Neural progenitor cell (in vitro differentiated cells): ENCODE results near the gene ZNF225. TPM values are rescaled to one million over a fixed set of nuclear protein-coding genes. Genes with fewer than 3 reads are reported as not detected.
"Not testable (repeated sequence)": the region's sequence is repeated elsewhere in the genome, so short reads cannot be mapped to it uniquely, and the experiment has no call there.

Source experiments
- DNase-seq: peaks from one replicate; pipeline ENCODE4 v3.0.0-alpha.2; 2016; ENCODE audit warnings: low spot score
- H2AFZ ChIP-seq: fragments of 200-600 bp; sonication (generic); replicated peaks from 2 replicates; pipeline ENCODE4 v1.6.1; 2016; ENCODE audit warnings: antibody characterized with exemption
- H3F3A ChIP-seq: fragments of 200-600 bp; sonication (generic); 2 replicates; pipeline ENCODE4 v1.6.1; 2016; ENCODE audit warnings: antibody characterized with exemption, low read depth
- H3K27ac ChIP-seq: fragments of 200-600 bp; sonication (generic); 2 replicates; pipeline ENCODE4 v1.5.1; 2016; ENCODE audit warnings: mild to moderate bottlenecking
- H3K27me3 ChIP-seq: fragments of 200-600 bp; sonication (generic); 2 replicates; pipeline ENCODE4 v1.6.1; 2016; ENCODE audit warnings: mild to moderate bottlenecking, moderate library complexity
- H3K36me3 ChIP-seq: fragments of 200-600 bp; sonication (generic); 2 replicates; pipeline ENCODE4 v1.5.1; 2016
- H3K4me1 ChIP-seq: fragments of 200-600 bp; sonication (generic); 2 replicates; pipeline ENCODE4 v1.6.1; 2016; ENCODE audit warnings: mixed run types
- H3K4me2 ChIP-seq: fragments of 200-600 bp; sonication (generic); 2 replicates; pipeline ENCODE4 v1.6.1; 2016
- H3K4me3 ChIP-seq: fragments of 200-600 bp; sonication (generic); 2 replicates; pipeline ENCODE4 v1.5.1; 2016
- H3K79me2 ChIP-seq: fragments of 200-600 bp; sonication (generic); 2 replicates; pipeline ENCODE4 v1.6.1; 2016; ENCODE audit warnings: low read depth
- H3K9ac ChIP-seq: fragments of 200-600 bp; sonication (generic); 2 replicates; pipeline ENCODE4 v1.6.1; 2016
- H3K9me3 ChIP-seq: fragments of 200-600 bp; sonication (generic); 2 replicates; pipeline ENCODE4 v1.5.1; 2016; ENCODE audit warnings: low read depth
- H4K20me1 ChIP-seq: fragments of 200-600 bp; sonication (generic); 2 replicates; pipeline ENCODE4 v1.6.1; 2016; ENCODE audit warnings: low read depth
- H3K27ac Mint-ChIP-seq: 3 replicates; pipeline ENCODE4 v1.8.0; 2021; ENCODE audit warnings: mixed read lengths
- H3K27me3 Mint-ChIP-seq: 2 replicates; pipeline ENCODE4 v1.8.0; 2022; ENCODE audit warnings: low read depth, mild to moderate bottlenecking, inconsistent platforms, moderate library complexity, mixed read lengths; ENCODE audit not compliant: insufficient read depth
- H3K36me3 Mint-ChIP-seq: 3 replicates; pipeline ENCODE4 v1.8.0; 2021; ENCODE audit warnings: mixed read lengths
- H3K4me1 Mint-ChIP-seq: 3 replicates; pipeline ENCODE4 v1.8.0; 2021; ENCODE audit warnings: mixed read lengths
- H3K4me3 Mint-ChIP-seq: 3 replicates; pipeline ENCODE4 v1.8.0; 2021; ENCODE audit warnings: mild to moderate bottlenecking, moderate library complexity, mixed read lengths
- H3K9me3 Mint-ChIP-seq: 3 replicates; pipeline ENCODE4 v1.8.0; 2020; ENCODE audit warnings: mixed read lengths
- EZH2 ChIP-seq: fragments of 200-600 bp; sonication (generic); IDR thresholded peaks from 2 replicates; pipeline ENCODE4 v1.6.1; 2017; ENCODE audit warnings: antibody characterized with exemption, mild to moderate bottlenecking, moderate library complexity
- EZH2phosphoT487 ChIP-seq: fragments of 200-600 bp; sonication (generic); IDR thresholded peaks from 2 replicates; pipeline ENCODE4 v1.6.1; 2017; ENCODE audit warnings: antibody characterized with exemption
- total RNA-seq: library from RNA; depleted of rRNA; stranded (reverse); fragments of >200 nt; gene quantifications from 2 replicates; pipeline ENCODE4 v1.2.3, GENCODE V29; 2015; ENCODE audit warnings: low replicate concordance
- TF ChIP-seq, protein P1 (sequence below): fragments of 200-600 bp; sonication (generic); IDR thresholded peaks from 2 replicates; pipeline ENCODE4 v1.5.1; 2017; ENCODE audit warnings: antibody characterized with exemption, mild to moderate bottlenecking

The ZNF225 gene
- total RNA-seq, 1 donor from 2014 or later, result 11.2 TPM

DNA sequence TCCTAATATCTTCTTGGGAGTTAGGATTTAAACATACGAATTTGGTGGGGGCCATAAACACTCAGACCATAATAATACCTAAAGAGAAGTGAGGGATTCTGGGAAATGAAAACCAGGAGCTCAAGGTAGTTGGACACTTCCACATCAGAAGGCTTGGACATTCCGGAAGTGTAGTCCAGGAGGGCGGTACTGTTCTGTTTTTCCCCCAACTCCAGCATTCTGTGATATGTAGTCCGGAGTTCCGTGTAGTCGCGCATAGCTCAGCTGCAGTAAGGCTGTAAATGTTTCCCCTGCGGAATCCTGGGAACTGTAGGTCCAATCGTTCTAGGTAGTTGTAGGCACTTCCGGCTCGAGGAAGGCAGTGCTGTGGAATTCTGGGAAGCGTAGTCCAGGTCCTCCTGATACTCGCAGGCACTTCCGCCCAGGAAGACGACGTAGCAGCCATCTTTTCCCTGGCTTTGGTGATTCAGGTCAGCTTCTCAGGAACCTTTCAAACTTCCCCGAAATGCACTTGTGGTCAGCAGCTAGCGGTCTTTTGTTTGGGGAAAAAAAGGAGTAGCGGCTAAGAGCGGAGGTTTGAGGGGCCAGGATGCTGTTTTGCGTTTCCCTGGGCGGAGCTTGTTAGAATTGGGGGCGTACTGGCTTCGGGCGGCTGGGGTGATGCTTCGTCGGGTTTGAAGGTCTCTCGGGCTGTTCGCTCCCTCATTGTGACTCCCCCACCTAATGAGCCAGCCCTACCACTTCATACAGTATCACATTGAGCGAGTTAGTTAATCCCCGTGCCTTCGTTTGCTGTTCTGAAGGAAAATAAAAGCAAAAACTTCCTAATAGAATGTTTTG, 51.7 kb downstream of the ZNF225 start, which contains the start of gene ZNF226:
ZNF226 (plus strand) TSS at position 428 of the 840 bp plus-strand sequence. CDS start 4,981 bp downstream, outside the sequence.
- peak within 1 kb of the TSS; percentile 85 for H3K9ac ChIP-seq
- peak; percentile 96 for DNase-seq
- peaks cover 47% of the 10 kb centered on the region for H3K79me2 ChIP-seq
- H3K4me3 ChIP-seq, result peak within 1 kb of the TSS; percentile 80
- H3F3A ChIP-seq, result no peaks in the 10 kb centered on the region
- H3K4me1 ChIP-seq, result peaks cover 9% of the 10 kb centered on the region
- peak within 1 kb of the TSS; percentile 91 for H2AFZ ChIP-seq
- peak within 1 kb of the TSS; percentile 85 for H3K27ac ChIP-seq
- no peaks in the 10 kb centered on the region for H3K27me3 Mint-ChIP-seq
- peaks cover 33% of the 10 kb centered on the region for H3K36me3 Mint-ChIP-seq
- H4K20me1 ChIP-seq, result no peaks in the 10 kb centered on the region
- TF ChIP-seq, protein P1, sequence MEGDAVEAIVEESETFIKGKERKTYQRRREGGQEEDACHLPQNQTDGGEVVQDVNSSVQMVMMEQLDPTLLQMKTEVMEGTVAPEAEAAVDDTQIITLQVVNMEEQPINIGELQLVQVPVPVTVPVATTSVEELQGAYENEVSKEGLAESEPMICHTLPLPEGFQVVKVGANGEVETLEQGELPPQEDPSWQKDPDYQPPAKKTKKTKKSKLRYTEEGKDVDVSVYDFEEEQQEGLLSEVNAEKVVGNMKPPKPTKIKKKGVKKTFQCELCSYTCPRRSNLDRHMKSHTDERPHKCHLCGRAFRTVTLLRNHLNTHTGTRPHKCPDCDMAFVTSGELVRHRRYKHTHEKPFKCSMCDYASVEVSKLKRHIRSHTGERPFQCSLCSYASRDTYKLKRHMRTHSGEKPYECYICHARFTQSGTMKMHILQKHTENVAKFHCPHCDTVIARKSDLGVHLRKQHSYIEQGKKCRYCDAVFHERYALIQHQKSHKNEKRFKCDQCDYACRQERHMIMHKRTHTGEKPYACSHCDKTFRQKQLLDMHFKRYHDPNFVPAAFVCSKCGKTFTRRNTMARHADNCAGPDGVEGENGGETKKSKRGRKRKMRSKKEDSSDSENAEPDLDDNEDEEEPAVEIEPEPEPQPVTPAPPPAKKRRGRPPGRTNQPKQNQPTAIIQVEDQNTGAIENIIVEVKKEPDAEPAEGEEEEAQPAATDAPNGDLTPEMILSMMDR, result no peak
- TF ChIP-seq EZH2phosphoT487 (no peak), EZH2 (no peak)
- peak within 1 kb of the TSS; percentile 99 for H3K4me3 Mint-ChIP-seq
- H3K4me1 Mint-ChIP-seq, result peaks cover 24% of the 10 kb centered on the region
- H3K27me3 ChIP-seq, result no peaks in the 10 kb centered on the region
- peak within 1 kb of the TSS; percentile 98 for H3K27ac Mint-ChIP-seq
- peaks cover 15% of the 10 kb centered on the region for H3K36me3 ChIP-seq
- peaks cover 23% of the 10 kb centered on the region for H3K9me3 Mint-ChIP-seq
- peak within 1 kb of the TSS; percentile 96 for H3K4me2 ChIP-seq
- H3K9me3 ChIP-seq, result no peaks in the 10 kb centered on the region

DNA sequence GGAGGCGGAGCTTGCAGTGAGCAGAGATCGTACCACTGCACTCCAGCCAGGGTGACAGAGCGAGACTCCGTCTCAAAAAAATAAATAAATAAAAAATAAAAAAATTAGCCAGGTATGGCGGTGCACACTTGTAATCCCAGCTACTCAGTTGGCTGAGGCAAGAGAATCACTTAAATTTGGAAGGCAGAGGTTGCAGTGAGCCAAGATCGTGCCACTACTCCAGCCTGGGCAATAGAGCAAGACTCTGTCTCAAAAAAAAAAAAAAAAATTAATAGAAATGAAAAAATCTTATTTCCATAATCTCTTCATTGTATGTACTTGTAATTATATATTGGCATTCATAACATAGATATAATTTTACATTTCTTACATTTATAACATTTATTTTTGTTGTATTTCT, 57.5 kb downstream of the ZNF225 start:
- H3K9me3 ChIP-seq, result peaks cover 10% of the 10 kb centered on the region

DNA sequence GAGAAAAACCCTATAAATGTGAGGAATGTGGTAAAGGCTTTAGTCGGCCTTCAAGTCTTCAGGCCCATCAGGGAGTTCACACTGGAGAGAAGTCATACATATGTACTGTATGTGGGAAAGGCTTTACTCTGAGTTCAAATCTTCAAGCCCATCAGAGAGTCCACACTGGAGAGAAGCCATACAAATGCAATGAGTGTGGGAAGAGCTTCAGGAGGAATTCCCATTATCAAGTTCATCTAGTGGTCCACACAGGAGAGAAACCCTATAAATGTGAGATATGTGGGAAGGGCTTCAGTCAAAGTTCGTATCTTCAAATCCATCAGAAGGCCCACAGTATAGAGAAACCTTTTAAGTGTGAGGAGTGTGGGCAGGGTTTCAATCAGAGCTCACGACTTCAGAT, 63.4 kb downstream of the ZNF225 start:
- H3K4me1 ChIP-seq, result no peaks in the 10 kb centered on the region
- H3K9me3 ChIP-seq, result peaks cover 28% of the 10 kb centered on the region
- H3K9ac ChIP-seq, result no peak overlapping the region
- Mint-ChIP-seq H3K36me3 (peaks cover 68% of the 10 kb centered on the region), H3K27ac (no peak overlapping the region), H3K4me1 (no peaks in the 10 kb centered on the region), H3K9me3 (peaks cover 45% of the 10 kb centered on the region), H3K4me3 (no peak overlapping the region), H3K27me3 (no peaks in the 10 kb centered on the region)
- H3K36me3 ChIP-seq, result peaks cover 55% of the 10 kb centered on the region
- TF ChIP-seq, protein P1, result no peak
- TF ChIP-seq EZH2 (no peak), EZH2phosphoT487 (no peak)
- DNase-seq, result no peak
- H3K79me2 ChIP-seq, result no peaks in the 10 kb centered on the region
- no peak overlapping the region for H3K4me2 ChIP-seq
- no peak overlapping the region for H2AFZ ChIP-seq
- no peak overlapping the region for H3K4me3 ChIP-seq
- no peaks in the 10 kb centered on the region for H4K20me1 ChIP-seq
- H3K27ac ChIP-seq, result no peak overlapping the region
- peaks cover 5% of the 10 kb centered on the region for H3F3A ChIP-seq
- no peaks in the 10 kb centered on the region for H3K27me3 ChIP-seq

More for the DNA sequence above, 57.5 kb downstream of the ZNF225 start:
- DNase-seq, H3K27ac ChIP-seq, H2AFZ ChIP-seq, H3K27me3 Mint-ChIP-seq, H3K4me2 ChIP-seq, H3K4me3 ChIP-seq, H3K4me3 Mint-ChIP-seq, H4K20me1 ChIP-seq, H3K4me1 ChIP-seq, H3K27ac Mint-ChIP-seq, H3K27me3 ChIP-seq, H3F3A ChIP-seq, H3K9ac ChIP-seq: not testable (repeated sequence)
- Mint-ChIP-seq H3K4me1 (peaks cover 14% of the 10 kb centered on the region), H3K36me3 (peaks cover 78% of the 10 kb centered on the region), H3K9me3 (peaks cover 24% of the 10 kb centered on the region)
- Histone ChIP-seq H3K36me3 (peaks cover 67% of the 10 kb centered on the region), H3K79me2 (peaks cover 45% of the 10 kb centered on the region)

DNA sequence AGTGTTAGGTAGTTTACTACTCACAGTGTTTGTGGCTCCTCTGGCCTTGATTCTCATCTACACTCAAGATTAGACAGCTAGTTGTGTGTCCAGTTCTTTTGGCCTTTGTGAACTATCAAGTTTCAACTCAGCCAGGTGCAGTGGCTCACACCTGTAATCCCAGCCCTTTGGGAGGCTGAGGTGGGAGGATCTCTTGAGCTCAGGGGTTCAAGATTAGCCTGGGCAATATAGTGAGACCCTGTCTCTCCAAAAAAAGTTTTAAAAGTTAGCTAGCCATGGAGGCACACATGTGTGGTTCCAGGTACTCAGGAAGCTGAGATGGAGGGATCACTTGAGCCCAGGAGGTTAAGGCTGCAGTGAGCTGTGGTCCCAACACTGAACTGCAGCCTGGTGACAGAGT, 67.8 kb downstream of the ZNF225 start:
- DNase-seq, result no peak
- H3K27ac ChIP-seq, result no peak overlapping the region
- peaks cover 26% of the 10 kb centered on the region for H3K36me3 Mint-ChIP-seq
- H3K4me3 Mint-ChIP-seq, result no peak overlapping the region
- H3K4me3 ChIP-seq, result no peak overlapping the region
- TF ChIP-seq, protein P1, result no peak
- TF ChIP-seq EZH2 (no peak), EZH2phosphoT487 (no peak)
- H4K20me1 ChIP-seq, result no peaks in the 10 kb centered on the region
- peaks cover under 1% of the 10 kb centered on the region for H3F3A ChIP-seq
- peaks cover 38% of the 10 kb centered on the region for H3K9me3 Mint-ChIP-seq
- H3K27ac Mint-ChIP-seq, result no peak overlapping the region
- H3K9ac ChIP-seq, result no peak overlapping the region
- H3K4me2 ChIP-seq, result no peak overlapping the region
- peaks cover 13% of the 10 kb centered on the region for H3K36me3 ChIP-seq
- H3K27me3 ChIP-seq, result no peaks in the 10 kb centered on the region
- no peaks in the 10 kb centered on the region for H3K27me3 Mint-ChIP-seq
- no peaks in the 10 kb centered on the region for H3K4me1 ChIP-seq
- no peaks in the 10 kb centered on the region for H3K79me2 ChIP-seq
- peaks cover 19% of the 10 kb centered on the region for H3K9me3 ChIP-seq
- no peak overlapping the region for H2AFZ ChIP-seq
- no peaks in the 10 kb centered on the region for H3K4me1 Mint-ChIP-seq
